Right atrium auricular region (tissue), 2 donors: ENCODE data around the gene PPP4R3B. TPM values are rescaled to one million over a fixed set of nuclear protein-coding genes. Genes with fewer than 3 reads are reported as not detected.
"Not testable (repeated sequence)": the region's sequence is repeated elsewhere in the genome, so short reads cannot be mapped to it uniquely, and the experiment has no call there.

ENCODE experiments used
- DNase-seq: peaks from one replicate; pipeline ENCODE4 v3.0.0-alpha.2; 2019; ENCODE audit warnings: low spot score
- H3K27ac ChIP-seq, 2 donors: fragments of 200-600 bp; sonication (generic); 1 replicate in 1 of 2; 2 replicates in 1 of 2; pipeline ENCODE4 v1.5.1; 2016 to 2019
- H3K27me3 ChIP-seq, 2 donors: fragments of 200-600 bp; sonication (generic); one replicate each; pipeline versions ENCODE4 v1.5.1 to v1.6.0; 2017 to 2019
- H3K36me3 ChIP-seq: fragments of 200-600 bp; sonication (generic); one replicate; pipeline ENCODE4 v1.5.1; 2016
- H3K4me1 ChIP-seq, 2 donors: fragments of 200-600 bp; sonication (generic); one replicate each; pipeline versions ENCODE4 v1.5.1 to v1.6.0; 2017 to 2019
- H3K4me3 ChIP-seq, 2 donors: fragments of 200-600 bp; sonication (generic); 1 replicate in 1 of 2; 2 replicates in 1 of 2; pipeline ENCODE4 v1.5.1; 2017 to 2019; ENCODE audit warnings: mild to moderate bottlenecking in 1 of 2, moderate library complexity in 1 of 2
- H3K9me3 ChIP-seq, 2 donors: fragments of 200-600 bp; sonication (generic); one replicate each; pipeline ENCODE4 v1.5.1; 2019
- CTCF ChIP-seq, 2 donors: fragments of 200-600 bp; sonication (generic); IDR thresholded peaks; one replicate each; pipeline ENCODE4 v1.5.1; 2019; ENCODE audit warnings: antibody characterized with exemption in 2 of 2
- total RNA-seq, 2 donors: library from RNA; depleted of rRNA; stranded (reverse); fragments of >200 nt; gene quantifications; one replicate each; pipeline ENCODE4 v1.1.0, GENCODE V29; 2016

PPP4R3B gene
- total RNA-seq, 2 donors from 2014 or later = 22.8 to 23.4 TPM

DNA sequence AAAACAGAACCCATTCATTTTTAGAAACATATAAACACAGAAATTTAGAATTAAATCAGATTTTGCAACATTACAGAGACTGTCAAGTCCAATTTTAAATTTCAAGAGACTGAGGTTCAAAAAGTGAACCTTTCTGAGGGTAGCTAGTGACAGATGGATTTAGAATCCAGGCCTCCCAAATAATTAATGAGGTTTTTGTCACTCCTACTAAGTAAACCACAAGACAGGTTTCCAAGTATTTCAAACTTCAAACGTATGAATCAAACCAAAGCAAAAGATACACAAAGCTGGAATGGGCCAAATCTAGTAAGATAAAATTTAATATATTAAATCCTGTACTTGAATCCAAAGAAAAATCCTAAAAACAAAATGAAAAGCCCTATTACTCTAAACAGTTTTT lies 25.3 kb downstream of the PPP4R3B start:
- H3K27ac ChIP-seq = no peak overlapping the region
- H3K9me3 ChIP-seq = no peaks in the 10 kb centered on the region
- no peaks in the 10 kb centered on the region for H3K4me1 ChIP-seq
- H3K36me3 ChIP-seq = peaks cover 17% of the 10 kb centered on the region
- no peaks in the 10 kb centered on the region for H3K27me3 ChIP-seq
- no peak for DNase-seq
- TF ChIP-seq CTCF (IDR thresholded peaks at IDR 0.05) = no peak
- no peak overlapping the region for H3K4me3 ChIP-seq

- Histone ChIP-seq H3K4me1 (no peaks in the 10 kb centered on the region), H3K27ac (no peak overlapping the region), H3K4me3 (no peak overlapping the region), H3K9me3 (no peaks in the 10 kb centered on the region), H3K36me3 (peaks cover 13% of the 10 kb centered on the region), H3K27me3 (no peaks in the 10 kb centered on the region)
- no peak for TF ChIP-seq CTCF (IDR thresholded peaks at IDR 0.05)
- DNase-seq = no peak
Observed at GRCh38 chr2:55590810-55591440, 26.5 kb downstream of the PPP4R3B start.

- no peak overlapping the region for H3K27ac ChIP-seq
- H3K27me3 ChIP-seq = no peaks in the 10 kb centered on the region
- peaks cover 0 to 7% of the 10 kb centered on the region in 2 donors for H3K4me1 ChIP-seq
- H3K9me3 ChIP-seq = no peaks in the 10 kb centered on the region
- no peak overlapping the region for H3K4me3 ChIP-seq
- H3K36me3 ChIP-seq = peaks cover 31% of the 10 kb centered on the region
- no peak for TF ChIP-seq CTCF (IDR thresholded peaks at IDR 0.05)
- DNase-seq = no peak
Observed at GRCh38 chr2:55585451-55586080, 31.9 kb downstream of the PPP4R3B start.

DNA sequence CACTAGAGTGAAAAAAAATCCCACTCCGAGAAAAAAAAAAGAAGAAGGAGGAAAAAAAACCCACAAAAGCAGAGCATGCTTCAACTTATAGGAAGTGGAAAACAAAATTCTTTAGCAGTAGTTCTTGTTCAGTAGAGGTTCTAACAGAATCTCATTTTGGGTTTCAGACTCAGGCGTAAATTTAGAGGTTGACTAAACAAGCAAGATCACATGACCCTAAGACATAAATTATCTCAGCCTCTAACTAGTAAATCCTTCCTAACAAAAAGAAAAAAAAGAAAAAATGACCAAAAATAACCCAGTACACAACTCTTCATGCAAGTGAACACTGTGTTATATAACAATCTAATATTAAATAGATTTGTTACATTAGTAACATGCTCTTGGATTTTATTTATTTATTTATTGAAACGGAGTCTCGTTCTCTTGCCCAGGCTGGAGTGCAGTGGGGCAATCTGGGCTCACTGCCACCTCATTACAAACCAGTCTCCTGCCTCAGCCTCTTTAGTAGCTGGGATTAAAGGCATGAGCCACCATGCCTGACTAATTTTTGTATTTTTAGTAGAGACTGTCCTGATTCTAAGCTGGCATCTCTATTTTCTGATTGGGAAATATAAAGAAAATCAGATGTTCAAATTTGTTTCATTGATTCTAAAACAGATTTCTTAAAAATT lies 35.4 kb downstream of the PPP4R3B start:
- DNase-seq = no peak
- peaks cover 32% of the 10 kb centered on the region for H3K36me3 ChIP-seq
- H3K4me1 ChIP-seq = peaks cover 0 to 7% of the 10 kb centered on the region in 2 donors
- no peak for TF ChIP-seq CTCF (IDR thresholded peaks at IDR 0.05)
- H3K27ac ChIP-seq = no peak overlapping the region
- H3K27me3 ChIP-seq = no peaks in the 10 kb centered on the region
- no peaks in the 10 kb centered on the region for H3K9me3 ChIP-seq
- no peak overlapping the region for H3K4me3 ChIP-seq

- Histone ChIP-seq H3K9me3 (no peaks in the 10 kb centered on the region), H3K27me3 (no peaks in the 10 kb centered on the region), H3K27ac (no peak overlapping the region), H3K4me1 (peaks cover 0 to 7% of the 10 kb centered on the region in 2 donors), H3K4me3 (no peak overlapping the region), H3K36me3 (peaks cover 31% of the 10 kb centered on the region)
- DNase-seq = no peak
- TF ChIP-seq CTCF (IDR thresholded peaks at IDR 0.05) = no peak
Observed at GRCh38 chr2:55581435-55581834, 36.0 kb downstream of the PPP4R3B start.

- not testable (repeated sequence) for DNase-seq, H3K27me3 ChIP-seq, H3K9me3 ChIP-seq, H3K4me3 ChIP-seq, H3K4me1 ChIP-seq, H3K27ac ChIP-seq
- H3K36me3 ChIP-seq = peaks cover 18% of the 10 kb centered on the region
Observed at GRCh38 chr2:55569002-55569401, 48.4 kb downstream of the PPP4R3B start.
